HepG2 (cell line): ENCODE measurements around the gene ROMO1. TPM values are rescaled to one million over a fixed set of nuclear protein-coding genes. Genes with fewer than 3 reads are reported as not detected.
A peak's percentile ranks its signal among the peaks of the same experiment; 100 is the strongest.

Experiments used
- AHR ChIP-seq: IDR thresholded peaks from 2 replicates; pipeline ENCODE4 v1.6.1; 2018; ENCODE audit warnings: missing genetic modification reagents, missing compliant biosample characterization
- ARNTL ChIP-seq: sonication (generic); formaldehyde crosslinking; IDR thresholded peaks from 2 replicates; pipeline ENCODE4 v1.4.0; 2020; ENCODE audit warnings: mild to moderate bottlenecking, missing genetic modification reagents
- DMAP1 ChIP-seq: IDR thresholded peaks from 2 replicates; pipeline ENCODE4 v1.6.1; 2016
- HNRNPL ChIP-seq: fragments of 200-400 bp; formaldehyde crosslinking; IDR thresholded peaks from 2 replicates; pipeline ENCODE4 v1.6.1; 2017; ENCODE audit warnings: mild to moderate bottlenecking, low read depth, low read length
- MYNN ChIP-seq: sonication (generic); formaldehyde crosslinking; IDR thresholded peaks from 2 replicates; pipeline ENCODE4 v1.4.0; 2020; ENCODE audit warnings: mild to moderate bottlenecking, low read depth, missing genetic modification reagents
- POLR2G ChIP-seq: fragments of 200-400 bp; formaldehyde crosslinking; IDR thresholded peaks from 2 replicates; pipeline ENCODE4 v1.6.1; 2018; ENCODE audit warnings: mild to moderate bottlenecking, low read depth, low read length, moderate library complexity
- RFX5 ChIP-seq: IDR thresholded peaks from 2 replicates; pipeline ENCODE4 v1.6.1; 2011; ENCODE audit warnings: low read depth, low read length, improper control_type of control experiment
- U2AF1 ChIP-seq: fragments of 200-400 bp; formaldehyde crosslinking; optimal IDR thresholded peaks from 2 replicates; pipeline ENCODE3; 2017; ENCODE audit warnings: mild to moderate bottlenecking, low read depth, low read length
- ZBTB21 ChIP-seq: sonication (generic); formaldehyde crosslinking; IDR thresholded peaks from 2 replicates; pipeline ENCODE4 v1.4.0; 2020; ENCODE audit warnings: missing genetic modification reagents
- ZNF101 ChIP-seq: sonication (generic); formaldehyde crosslinking; IDR thresholded peaks from 2 replicates; pipeline ENCODE4 v1.4.0; 2020; ENCODE audit warnings: mild to moderate bottlenecking, low read depth, missing genetic modification reagents, borderline replicate concordance
- ZNF282 ChIP-seq: fragments of 450-650 bp; IDR thresholded peaks from 2 replicates; pipeline ENCODE4 v1.6.1; 2018; ENCODE audit not compliant: partially characterized antibody
- ZNF33B ChIP-seq: sonication (generic); formaldehyde crosslinking; IDR thresholded peaks from 2 replicates; pipeline ENCODE4 v1.5.1; 2020; ENCODE audit warnings: mild to moderate bottlenecking, missing genetic modification reagents
- polyA plus RNA-seq, 8 experiments: library from polyadenylated mRNA; depleted of rRNA in 3 of 8; stranded (reverse) in 7 of 8; unstranded in 1 of 8; fragments of >200 nt; fragmentation: Illumina TruSeq in 4 of 8; extraction: Trizol in 4 of 8; gene quantifications; 2 replicates each; pipeline versions ENCODE4 v1.2.1 to v1.2.3, GENCODE V29; 2011 to 2016; ENCODE audit warnings: low read depth in 4 of 8, missing spikeins in 1 of 8, mixed read lengths in 1 of 8; ENCODE audit not compliant: insufficient read depth in 1 of 8
- total RNA-seq, 5 experiments: library from RNA; depleted of rRNA; stranded (reverse); fragments of >200 nt; fragmentation: Illumina TruSeq; extraction: Trizol; gene quantifications; 2 replicates each; pipeline ENCODE4 v1.2.3, GENCODE V29; 2016; ENCODE audit warnings: low read depth in 1 of 5
- TF ChIP-seq, protein P1 (sequence below): sonication (generic); formaldehyde crosslinking; IDR thresholded peaks from 2 replicates; pipeline ENCODE4 v1.4.0; 2020; ENCODE audit warnings: missing genetic modification reagents
- TF ChIP-seq, protein P2 (sequence below): sonication (generic); formaldehyde crosslinking; IDR thresholded peaks from 2 replicates; pipeline ENCODE4 v1.5.1; 2020; ENCODE audit warnings: missing genetic modification reagents, mild to moderate bottlenecking, borderline replicate concordance
- TF ChIP-seq, protein P3 (sequence below), 2 experiments: sonication (generic) in 1 of 2; formaldehyde crosslinking in 1 of 2; IDR thresholded peaks; 2 replicates each; pipeline versions ENCODE4 v1.6.1 to v1.9.0; 2014 to 2022; ENCODE audit warnings: antibody characterized with exemption in 1 of 2, borderline replicate concordance in 1 of 2, inconsistent platforms in 1 of 2, low read depth in 1 of 2, missing genetic modification reagents in 1 of 2
- TF ChIP-seq, protein P4 (sequence below): sonication (generic); formaldehyde crosslinking; IDR thresholded peaks from 2 replicates; pipeline ENCODE4 v1.4.0; 2020; ENCODE audit warnings: missing genetic modification reagents

ROMO1 gene
- total and polyA plus RNA-seq, 2 of the 13 experiments (the other 11 are each of a cell fraction or from before 2014, with no cell fraction given): 636 to 755 TPM

DNA sequence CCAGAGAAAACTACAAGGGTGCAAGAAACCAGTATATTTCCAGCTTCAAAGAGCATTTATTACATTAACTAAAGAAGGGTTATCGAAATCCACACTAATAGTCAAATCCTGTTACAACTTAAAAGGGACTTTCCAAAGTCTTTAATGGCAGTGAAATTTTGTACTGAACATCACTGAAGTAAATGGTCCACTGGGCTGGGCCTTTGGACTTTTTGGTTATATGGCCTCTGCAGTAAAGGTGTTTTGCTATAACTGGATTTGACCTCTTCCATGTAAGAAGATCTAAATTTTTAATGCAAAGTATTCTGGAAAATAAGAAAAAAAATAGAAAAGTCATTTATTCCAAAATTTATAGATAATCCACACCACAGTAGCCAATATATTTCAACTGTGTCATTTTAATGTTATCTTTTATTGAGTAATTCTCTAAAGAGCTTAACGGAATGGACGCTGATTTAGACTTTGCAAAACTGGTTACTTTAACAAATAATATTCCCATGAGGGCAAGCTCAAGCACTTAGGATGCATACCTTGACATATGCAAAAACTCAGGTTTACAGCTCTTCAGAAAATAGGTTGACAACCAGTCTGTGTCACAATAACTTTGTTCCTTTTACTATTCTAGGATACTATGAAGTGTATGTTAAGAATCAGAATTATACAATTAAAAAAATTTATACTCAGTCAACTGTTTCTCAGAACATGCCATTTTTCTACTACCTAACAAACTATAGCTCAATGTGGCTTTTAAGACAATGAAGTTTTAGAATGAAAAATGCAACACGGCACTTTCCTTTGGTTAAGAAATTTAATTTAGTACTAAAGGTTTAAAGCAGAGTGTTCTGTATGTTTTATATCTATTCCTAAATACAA is 35.8 kb downstream of the ROMO1 start (continued):
- no peak for TF ChIP-seq ARNTL (CRISPR knock-in tag)
- TF ChIP-seq AHR (CRISPR knock-in tag): no peak
- no peak for TF ChIP-seq ZNF282
- no peak for TF ChIP-seq ZBTB21 (CRISPR knock-in tag)
- TF ChIP-seq DMAP1 (CRISPR knock-in tag): no peak
- TF ChIP-seq MYNN (CRISPR knock-in tag): no peak
- TF ChIP-seq, protein P1, sequence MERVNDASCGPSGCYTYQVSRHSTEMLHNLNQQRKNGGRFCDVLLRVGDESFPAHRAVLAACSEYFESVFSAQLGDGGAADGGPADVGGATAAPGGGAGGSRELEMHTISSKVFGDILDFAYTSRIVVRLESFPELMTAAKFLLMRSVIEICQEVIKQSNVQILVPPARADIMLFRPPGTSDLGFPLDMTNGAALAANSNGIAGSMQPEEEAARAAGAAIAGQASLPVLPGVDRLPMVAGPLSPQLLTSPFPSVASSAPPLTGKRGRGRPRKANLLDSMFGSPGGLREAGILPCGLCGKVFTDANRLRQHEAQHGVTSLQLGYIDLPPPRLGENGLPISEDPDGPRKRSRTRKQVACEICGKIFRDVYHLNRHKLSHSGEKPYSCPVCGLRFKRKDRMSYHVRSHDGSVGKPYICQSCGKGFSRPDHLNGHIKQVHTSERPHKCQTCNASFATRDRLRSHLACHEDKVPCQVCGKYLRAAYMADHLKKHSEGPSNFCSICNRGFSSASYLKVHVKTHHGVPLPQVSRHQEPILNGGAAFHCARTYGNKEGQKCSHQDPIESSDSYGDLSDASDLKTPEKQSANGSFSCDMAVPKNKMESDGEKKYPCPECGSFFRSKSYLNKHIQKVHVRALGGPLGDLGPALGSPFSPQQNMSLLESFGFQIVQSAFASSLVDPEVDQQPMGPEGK (CRISPR knock-in tag): no peak
- TF ChIP-seq HNRNPL: 0 out of 2 replicates have a peak, but pooled peaks have one; percentile 9
- TF ChIP-seq, protein P2, sequence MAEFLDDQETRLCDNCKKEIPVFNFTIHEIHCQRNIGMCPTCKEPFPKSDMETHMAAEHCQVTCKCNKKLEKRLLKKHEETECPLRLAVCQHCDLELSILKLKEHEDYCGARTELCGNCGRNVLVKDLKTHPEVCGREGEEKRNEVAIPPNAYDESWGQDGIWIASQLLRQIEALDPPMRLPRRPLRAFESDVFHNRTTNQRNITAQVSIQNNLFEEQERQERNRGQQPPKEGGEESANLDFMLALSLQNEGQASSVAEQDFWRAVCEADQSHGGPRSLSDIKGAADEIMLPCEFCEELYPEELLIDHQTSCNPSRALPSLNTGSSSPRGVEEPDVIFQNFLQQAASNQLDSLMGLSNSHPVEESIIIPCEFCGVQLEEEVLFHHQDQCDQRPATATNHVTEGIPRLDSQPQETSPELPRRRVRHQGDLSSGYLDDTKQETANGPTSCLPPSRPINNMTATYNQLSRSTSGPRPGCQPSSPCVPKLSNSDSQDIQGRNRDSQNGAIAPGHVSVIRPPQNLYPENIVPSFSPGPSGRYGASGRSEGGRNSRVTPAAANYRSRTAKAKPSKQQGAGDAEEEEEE (CRISPR knock-in tag): no peak
- TF ChIP-seq ZNF33B (CRISPR knock-in tag): no peak
- TF ChIP-seq U2AF1: no peak
- TF ChIP-seq ZNF101: no peak
- TF ChIP-seq, protein P3, sequence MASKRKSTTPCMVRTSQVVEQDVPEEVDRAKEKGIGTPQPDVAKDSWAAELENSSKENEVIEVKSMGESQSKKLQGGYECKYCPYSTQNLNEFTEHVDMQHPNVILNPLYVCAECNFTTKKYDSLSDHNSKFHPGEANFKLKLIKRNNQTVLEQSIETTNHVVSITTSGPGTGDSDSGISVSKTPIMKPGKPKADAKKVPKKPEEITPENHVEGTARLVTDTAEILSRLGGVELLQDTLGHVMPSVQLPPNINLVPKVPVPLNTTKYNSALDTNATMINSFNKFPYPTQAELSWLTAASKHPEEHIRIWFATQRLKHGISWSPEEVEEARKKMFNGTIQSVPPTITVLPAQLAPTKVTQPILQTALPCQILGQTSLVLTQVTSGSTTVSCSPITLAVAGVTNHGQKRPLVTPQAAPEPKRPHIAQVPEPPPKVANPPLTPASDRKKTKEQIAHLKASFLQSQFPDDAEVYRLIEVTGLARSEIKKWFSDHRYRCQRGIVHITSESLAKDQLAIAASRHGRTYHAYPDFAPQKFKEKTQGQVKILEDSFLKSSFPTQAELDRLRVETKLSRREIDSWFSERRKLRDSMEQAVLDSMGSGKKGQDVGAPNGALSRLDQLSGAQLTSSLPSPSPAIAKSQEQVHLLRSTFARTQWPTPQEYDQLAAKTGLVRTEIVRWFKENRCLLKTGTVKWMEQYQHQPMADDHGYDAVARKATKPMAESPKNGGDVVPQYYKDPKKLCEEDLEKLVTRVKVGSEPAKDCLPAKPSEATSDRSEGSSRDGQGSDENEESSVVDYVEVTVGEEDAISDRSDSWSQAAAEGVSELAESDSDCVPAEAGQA (IDR thresholded peaks at IDR 0.05; ENCODE audit: low read depth): no peak
- TF ChIP-seq, protein P3 (CRISPR knock-in tag; IDR thresholded peaks at IDR 0.05; ENCODE audit: borderline replicate concordance): 0 out of 2 replicates have a peak, but pooled peaks have one; percentile 53
- no peak for TF ChIP-seq RFX5
- TF ChIP-seq, protein P4, sequence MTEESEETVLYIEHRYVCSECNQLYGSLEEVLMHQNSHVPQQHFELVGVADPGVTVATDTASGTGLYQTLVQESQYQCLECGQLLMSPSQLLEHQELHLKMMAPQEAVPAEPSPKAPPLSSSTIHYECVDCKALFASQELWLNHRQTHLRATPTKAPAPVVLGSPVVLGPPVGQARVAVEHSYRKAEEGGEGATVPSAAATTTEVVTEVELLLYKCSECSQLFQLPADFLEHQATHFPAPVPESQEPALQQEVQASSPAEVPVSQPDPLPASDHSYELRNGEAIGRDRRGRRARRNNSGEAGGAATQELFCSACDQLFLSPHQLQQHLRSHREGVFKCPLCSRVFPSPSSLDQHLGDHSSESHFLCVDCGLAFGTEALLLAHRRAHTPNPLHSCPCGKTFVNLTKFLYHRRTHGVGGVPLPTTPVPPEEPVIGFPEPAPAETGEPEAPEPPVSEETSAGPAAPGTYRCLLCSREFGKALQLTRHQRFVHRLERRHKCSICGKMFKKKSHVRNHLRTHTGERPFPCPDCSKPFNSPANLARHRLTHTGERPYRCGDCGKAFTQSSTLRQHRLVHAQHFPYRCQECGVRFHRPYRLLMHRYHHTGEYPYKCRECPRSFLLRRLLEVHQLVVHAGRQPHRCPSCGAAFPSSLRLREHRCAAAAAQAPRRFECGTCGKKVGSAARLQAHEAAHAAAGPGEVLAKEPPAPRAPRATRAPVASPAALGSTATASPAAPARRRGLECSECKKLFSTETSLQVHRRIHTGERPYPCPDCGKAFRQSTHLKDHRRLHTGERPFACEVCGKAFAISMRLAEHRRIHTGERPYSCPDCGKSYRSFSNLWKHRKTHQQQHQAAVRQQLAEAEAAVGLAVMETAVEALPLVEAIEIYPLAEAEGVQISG: no peak
- 0 out of 2 replicates have a peak, but pooled peaks have one; percentile 43 for TF ChIP-seq POLR2G
